Thoracic aorta (tissue), 2 donors: ENCODE data around the gene ANKRD22. TPM values are rescaled to one million over a fixed set of nuclear protein-coding genes. Genes with fewer than 3 reads are reported as not detected.

Source experiments
- ATAC-seq: fragments of 150-250 bp; one replicate; pipeline ENCODE4 v1.8.0; 2017; ENCODE audit warnings: low read depth; ENCODE audit not compliant: insufficient number of reproducible peaks, low FRiP score
- DNase-seq: peaks from one replicate; pipeline ENCODE4 v3.0.0-alpha.2; 2020; ENCODE audit warnings: low spot score
- H3K27ac ChIP-seq, 2 donors: fragments of 200-600 bp; sonication (generic); 1 replicate in 1 of 2; 2 replicates in 1 of 2; pipeline ENCODE4 v1.5.1; 2016; ENCODE audit warnings: mild to moderate bottlenecking in 2 of 2, moderate library complexity in 2 of 2
- H3K27me3 ChIP-seq: fragments of 200-600 bp; sonication (generic); replicated peaks from 2 replicates; pipeline ENCODE4 v1.6.0; 2016; ENCODE audit warnings: mild to moderate bottlenecking; ENCODE audit not compliant: insufficient read depth
- H3K36me3 ChIP-seq: fragments of 200-600 bp; sonication (generic); one replicate; pipeline ENCODE4 v1.5.1; 2016
- H3K4me1 ChIP-seq, 2 donors: fragments of 200-600 bp; sonication (generic); 1 replicate in 1 of 2; 2 replicates in 1 of 2; pipeline versions ENCODE4 v1.5.1 to v1.6.0; 2016; ENCODE audit warnings: low read depth in 2 of 2, mild to moderate bottlenecking in 1 of 2; ENCODE audit not compliant: control insufficient read depth in 1 of 2
- H3K4me3 ChIP-seq: fragments of 200-600 bp; sonication (generic); 2 replicates; pipeline ENCODE4 v1.5.1; 2016; ENCODE audit warnings: mild to moderate bottlenecking
- H3K9me3 ChIP-seq: fragments of 200-600 bp; sonication (generic); 2 replicates; pipeline ENCODE4 v1.5.1; 2016
- total RNA-seq, 2 donors: library from RNA; depleted of rRNA; stranded (reverse); fragments of >200 nt; gene quantifications; one replicate each; pipeline versions ENCODE4 v1.1.0 to v1.2.3, GENCODE V29; 2016
- TF ChIP-seq, protein P1 (sequence below): fragments of 200-600 bp; sonication (generic); IDR thresholded peaks from one replicate; pipeline ENCODE4 v1.5.1; 2019; ENCODE audit warnings: antibody characterized with exemption

Gene ANKRD22
- total RNA-seq, 2 donors from 2014 or later: not detected

DNA sequence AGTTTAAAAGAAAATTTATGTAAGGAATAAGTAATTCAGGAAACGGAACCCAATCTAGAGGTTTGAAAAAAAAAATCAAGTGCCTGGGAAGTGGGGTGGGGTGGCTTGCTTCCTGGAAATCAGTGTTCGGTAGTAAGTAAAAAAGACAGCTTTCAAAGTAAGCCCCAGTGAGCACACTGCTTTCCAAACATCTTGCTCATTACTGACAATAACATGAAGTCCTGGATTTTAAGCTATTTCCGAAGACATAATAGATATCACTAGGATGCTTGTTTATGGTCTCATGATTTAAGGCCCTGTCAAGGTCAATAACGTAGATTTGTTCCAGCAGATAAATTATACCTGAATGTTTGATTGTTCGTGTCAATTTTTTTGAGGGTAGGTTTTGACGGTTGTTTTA, 29.7 kb upstream of the ANKRD22 start:
- no peaks in the 10 kb centered on the region for H3K36me3 ChIP-seq
- H3K27me3 ChIP-seq: no peaks in the 10 kb centered on the region
- no peak for ATAC-seq
- H3K4me1 ChIP-seq: peaks cover 0 to 23% of the 10 kb centered on the region in 2 donors
- H3K27ac ChIP-seq: peak overlapping the region; percentile 70 to 81
- no peak for DNase-seq
- peak overlapping the region; percentile 87 for H3K4me3 ChIP-seq
- H3K9me3 ChIP-seq: no peaks in the 10 kb centered on the region
- TF ChIP-seq, protein P1, sequence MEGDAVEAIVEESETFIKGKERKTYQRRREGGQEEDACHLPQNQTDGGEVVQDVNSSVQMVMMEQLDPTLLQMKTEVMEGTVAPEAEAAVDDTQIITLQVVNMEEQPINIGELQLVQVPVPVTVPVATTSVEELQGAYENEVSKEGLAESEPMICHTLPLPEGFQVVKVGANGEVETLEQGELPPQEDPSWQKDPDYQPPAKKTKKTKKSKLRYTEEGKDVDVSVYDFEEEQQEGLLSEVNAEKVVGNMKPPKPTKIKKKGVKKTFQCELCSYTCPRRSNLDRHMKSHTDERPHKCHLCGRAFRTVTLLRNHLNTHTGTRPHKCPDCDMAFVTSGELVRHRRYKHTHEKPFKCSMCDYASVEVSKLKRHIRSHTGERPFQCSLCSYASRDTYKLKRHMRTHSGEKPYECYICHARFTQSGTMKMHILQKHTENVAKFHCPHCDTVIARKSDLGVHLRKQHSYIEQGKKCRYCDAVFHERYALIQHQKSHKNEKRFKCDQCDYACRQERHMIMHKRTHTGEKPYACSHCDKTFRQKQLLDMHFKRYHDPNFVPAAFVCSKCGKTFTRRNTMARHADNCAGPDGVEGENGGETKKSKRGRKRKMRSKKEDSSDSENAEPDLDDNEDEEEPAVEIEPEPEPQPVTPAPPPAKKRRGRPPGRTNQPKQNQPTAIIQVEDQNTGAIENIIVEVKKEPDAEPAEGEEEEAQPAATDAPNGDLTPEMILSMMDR: no peak

DNA sequence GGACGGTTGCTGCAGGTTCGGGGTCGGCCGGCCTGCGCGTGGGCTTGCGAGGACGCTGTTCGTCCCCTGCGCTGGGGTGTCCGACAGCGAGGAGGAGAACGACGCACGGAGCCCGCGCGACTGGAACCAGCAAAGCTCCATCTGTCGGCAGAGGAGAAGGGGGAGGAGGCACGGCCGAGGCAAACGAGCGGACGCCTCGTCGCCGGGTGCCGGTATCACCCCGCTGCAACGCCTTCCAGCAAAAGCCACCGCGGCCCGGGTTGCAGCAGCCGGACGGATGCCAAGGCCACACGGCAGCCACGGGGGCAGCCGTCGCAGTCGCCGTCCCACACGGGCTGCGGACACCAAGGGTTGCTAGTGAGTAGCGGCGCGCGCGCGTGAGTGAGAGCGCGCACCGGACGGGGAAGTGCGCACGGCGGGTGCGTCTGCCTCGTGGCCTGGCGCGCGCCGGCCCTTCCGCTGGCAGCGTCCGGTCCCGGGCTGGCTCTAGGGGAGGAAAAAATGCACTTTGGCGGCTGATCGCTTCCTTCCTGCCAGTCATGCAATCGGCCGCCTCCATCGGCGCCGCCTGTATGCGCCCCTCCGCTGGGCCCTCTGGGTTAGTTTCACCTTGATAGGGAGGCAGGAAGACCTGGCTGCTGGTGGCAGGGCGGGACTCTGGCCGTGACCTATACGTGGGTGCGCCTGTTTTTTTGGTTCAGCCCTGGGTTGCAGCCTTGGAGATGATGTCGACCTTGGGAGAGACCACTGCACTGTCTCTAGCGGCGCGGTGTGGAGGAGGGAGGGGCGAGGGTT, 28.8 kb upstream of the ANKRD22 start:
- Histone ChIP-seq H3K27ac (peak overlapping the region; percentile 70 to 81), H3K36me3 (no peaks in the 10 kb centered on the region), H3K27me3 (no peaks in the 10 kb centered on the region), H3K4me3 (peak overlapping the region; percentile 87), H3K4me1 (peaks cover 0 to 23% of the 10 kb centered on the region in 2 donors), H3K9me3 (no peaks in the 10 kb centered on the region)
- peak; percentile 6 for DNase-seq
- ATAC-seq: peak; percentile 37
- TF ChIP-seq, protein P1: no peak

DNA sequence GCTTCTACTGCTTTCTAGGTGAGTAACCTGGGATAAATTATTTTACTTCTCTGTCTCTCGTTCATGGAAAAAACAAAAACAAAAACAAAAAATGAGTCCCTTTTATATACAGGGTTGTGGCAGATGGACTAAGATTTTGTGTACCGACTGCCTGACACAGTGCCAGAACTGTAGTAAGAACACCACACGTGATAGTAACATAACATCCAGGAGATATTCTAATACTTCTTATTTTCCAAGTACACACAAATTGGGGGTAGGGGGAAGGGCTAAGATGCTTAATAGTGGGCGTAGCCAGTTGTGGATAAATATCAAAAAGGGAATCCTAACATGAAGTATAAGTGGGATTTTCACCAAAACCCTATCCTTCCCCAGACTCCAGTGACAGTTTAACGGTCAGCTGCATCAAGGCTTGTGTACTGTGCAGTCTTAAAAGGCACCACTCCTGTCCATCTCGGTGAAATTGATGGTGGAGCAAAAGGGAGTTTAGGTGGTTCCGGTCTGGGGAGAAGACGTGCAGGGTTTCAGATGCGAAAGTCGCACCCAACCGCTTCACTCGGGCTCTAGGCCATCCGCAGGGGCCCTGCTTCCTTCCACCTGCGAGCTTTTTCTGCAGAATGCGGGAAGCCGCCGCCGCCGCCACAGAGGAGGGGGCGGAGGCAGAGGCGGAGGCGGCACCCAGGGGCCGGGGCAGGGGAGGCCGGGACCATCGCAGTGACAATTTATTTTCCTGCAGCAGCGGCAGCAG, 28.1 kb upstream of the ANKRD22 start, which contains the start of gene STAMBPL1:
Gene STAMBPL1 (plus strand): TSS at position 712 of the 748 bp plus-strand sequence. CDS start 21,464 bp downstream, outside the sequence.
- DNase-seq (no peak), ATAC-seq (no peak)
- H3K36me3 ChIP-seq: no peaks in the 10 kb centered on the region
- H3K4me3 ChIP-seq: peak within 1 kb of the TSS; percentile 87
- H3K4me1 ChIP-seq: peaks cover 0 to 23% of the 10 kb centered on the region in 2 donors
- H3K27ac ChIP-seq: peak within 1 kb of the TSS; percentile 70 to 81
- TF ChIP-seq, protein P1: no peak
- no peaks in the 10 kb centered on the region for H3K27me3 ChIP-seq
- no peaks in the 10 kb centered on the region for H3K9me3 ChIP-seq

DNA sequence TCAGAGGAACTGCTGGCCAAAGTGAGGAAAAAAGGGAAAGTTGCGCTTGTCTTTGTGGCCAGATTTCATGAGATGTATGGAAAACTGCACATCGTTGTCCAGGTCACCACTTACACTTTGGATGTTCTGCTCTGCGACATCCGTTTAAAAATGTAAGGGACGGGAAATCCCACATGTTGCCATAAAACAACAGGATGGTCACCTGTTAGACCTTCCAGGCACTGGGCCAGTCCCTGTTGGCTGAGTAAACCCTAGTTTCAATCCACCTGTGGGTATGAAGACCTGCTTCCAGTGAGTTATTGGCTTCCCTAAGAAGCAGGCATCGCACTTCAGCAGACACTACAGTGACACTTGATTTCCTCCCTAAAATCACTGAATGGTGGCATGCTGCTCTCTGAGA, 25.7 kb upstream of the ANKRD22 start:
- no peaks in the 10 kb centered on the region for H3K36me3 ChIP-seq
- TF ChIP-seq, protein P1: no peak
- DNase-seq: no peak
- H3K4me1 ChIP-seq: peaks cover 0 to 19% of the 10 kb centered on the region in 2 donors
- no peak for ATAC-seq
- H3K4me3 ChIP-seq: no peak overlapping the region
- no peak overlapping the region for H3K27ac ChIP-seq
- H3K27me3 ChIP-seq: no peaks in the 10 kb centered on the region
- no peaks in the 10 kb centered on the region for H3K9me3 ChIP-seq

DNA sequence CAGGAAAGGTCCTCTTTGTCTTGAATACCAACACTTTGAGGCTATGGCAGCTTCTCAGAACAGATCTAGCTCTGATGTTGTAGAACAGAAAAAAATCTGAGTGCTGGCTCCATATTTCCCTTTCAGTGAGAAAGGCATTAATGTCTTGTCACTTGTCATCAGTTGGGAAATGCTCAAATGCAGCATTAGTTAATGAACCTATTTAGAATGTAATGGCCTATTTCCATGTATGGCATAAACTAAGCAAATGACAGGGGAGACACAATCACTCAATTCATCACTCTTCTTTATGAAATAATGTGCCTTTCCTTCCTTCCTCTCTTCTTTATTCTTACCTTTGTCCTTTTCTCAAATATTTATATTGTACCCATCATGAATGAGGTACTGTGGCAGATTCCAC, 23.4 kb upstream of the ANKRD22 start:
- Histone ChIP-seq H3K36me3 (no peaks in the 10 kb centered on the region), H3K9me3 (no peaks in the 10 kb centered on the region), H3K4me1 (peaks cover 0 to 9% of the 10 kb centered on the region in 2 donors), H3K27me3 (no peaks in the 10 kb centered on the region), H3K4me3 (no peak overlapping the region), H3K27ac (no peak overlapping the region)
- TF ChIP-seq, protein P1: no peak
- ATAC-seq (no peak), DNase-seq (no peak)
